ENCODE measurements around the gene IHH.
A peak's percentile ranks its signal among the peaks of the same experiment; 100 is the strongest.

The IHH gene

GRCh38 chr2:219073413-219074129 lies 12.8 kb upstream of the IHH start:
- DNase-seq: no peak

DNA sequence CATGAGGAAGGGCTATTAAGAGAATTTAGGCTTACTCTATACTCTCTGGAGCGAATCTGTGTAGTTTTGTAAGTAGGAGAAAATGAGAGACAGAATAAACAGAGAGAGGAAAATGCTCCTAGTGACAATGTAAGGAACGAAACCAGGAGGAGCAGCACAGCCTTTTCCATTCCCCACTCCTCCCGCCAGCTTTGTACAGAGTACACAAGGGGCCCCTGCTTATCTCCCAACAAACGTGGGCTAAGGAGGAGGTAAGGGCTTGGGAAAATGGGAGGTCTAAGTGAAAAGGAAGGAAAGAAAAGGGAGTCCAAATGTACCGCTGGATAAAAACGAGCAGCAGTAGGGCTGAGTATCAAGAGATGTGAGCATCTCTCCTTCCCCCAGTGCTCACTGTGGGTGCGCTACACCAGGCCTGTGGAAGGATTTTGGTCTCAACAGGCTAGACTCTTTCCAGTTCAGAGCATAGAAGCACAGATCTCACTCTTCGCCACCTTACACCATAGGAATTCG lies 12.1 kb upstream of the IHH start:
- DNase-seq: no peak

- no peak for DNase-seq
These were observed 10.6 kb upstream of the IHH start for GRCh38 chr2:219071131-219071816.

DNA sequence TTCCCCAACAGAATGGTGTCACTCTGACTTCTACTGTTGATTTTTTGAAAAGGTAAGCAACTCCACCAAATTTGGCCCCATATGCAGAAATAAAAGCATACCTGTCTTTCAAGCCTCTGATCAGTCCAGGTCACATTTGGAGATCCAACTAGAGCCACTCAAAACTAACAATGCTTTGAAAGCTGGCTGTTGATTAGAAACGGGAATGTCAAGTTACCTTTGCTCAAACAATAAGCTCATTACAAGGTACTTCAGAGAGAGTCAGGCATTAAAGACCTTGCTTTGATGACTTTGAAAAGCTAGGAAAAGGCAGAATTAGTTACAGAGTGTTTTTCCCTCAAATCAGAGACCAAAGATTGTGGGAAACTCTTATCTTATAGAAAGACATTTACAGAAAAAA lies 4.8 kb upstream of the IHH start:
- DNase-seq: no peak

DNA sequence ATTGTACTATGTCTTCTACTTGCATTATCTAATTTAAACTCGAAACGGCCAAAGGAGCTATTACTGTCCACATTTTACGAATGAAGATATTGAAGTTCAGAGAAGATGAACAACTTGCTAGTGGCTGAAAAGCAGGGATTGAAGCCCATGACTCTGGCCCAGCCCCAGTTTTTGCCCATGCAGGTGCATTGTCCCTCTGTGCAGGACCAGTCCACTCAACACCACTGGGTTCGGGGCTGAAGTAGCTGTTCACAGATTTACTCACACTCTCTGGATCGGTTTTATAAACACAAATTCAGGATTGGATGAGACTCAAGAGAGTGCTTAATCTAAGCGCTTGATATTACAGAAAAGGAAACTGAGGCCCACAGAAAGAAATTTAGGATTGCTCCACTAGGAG lies 1.4 kb upstream of the IHH start:
- DNase-seq: no peak

GRCh38 chr2:219059725-219060682 lies 717 bp downstream of the IHH start:
- no peak for DNase-seq

- no peak for DNase-seq
These were observed 1.4 kb downstream of the IHH start for GRCh38 chr2:219059375-219059724.

- DNase-seq: no peak
These were observed 2.0 kb downstream of the IHH start for GRCh38 chr2:219058541-219059374.

- DNase-seq: peak; percentile 79
These were observed 2.8 kb downstream of the IHH start for GRCh38 chr2:219057709-219058540.

- DNase-seq: no peak
These were observed 3.6 kb downstream of the IHH start for GRCh38 chr2:219056896-219057708.

DNA sequence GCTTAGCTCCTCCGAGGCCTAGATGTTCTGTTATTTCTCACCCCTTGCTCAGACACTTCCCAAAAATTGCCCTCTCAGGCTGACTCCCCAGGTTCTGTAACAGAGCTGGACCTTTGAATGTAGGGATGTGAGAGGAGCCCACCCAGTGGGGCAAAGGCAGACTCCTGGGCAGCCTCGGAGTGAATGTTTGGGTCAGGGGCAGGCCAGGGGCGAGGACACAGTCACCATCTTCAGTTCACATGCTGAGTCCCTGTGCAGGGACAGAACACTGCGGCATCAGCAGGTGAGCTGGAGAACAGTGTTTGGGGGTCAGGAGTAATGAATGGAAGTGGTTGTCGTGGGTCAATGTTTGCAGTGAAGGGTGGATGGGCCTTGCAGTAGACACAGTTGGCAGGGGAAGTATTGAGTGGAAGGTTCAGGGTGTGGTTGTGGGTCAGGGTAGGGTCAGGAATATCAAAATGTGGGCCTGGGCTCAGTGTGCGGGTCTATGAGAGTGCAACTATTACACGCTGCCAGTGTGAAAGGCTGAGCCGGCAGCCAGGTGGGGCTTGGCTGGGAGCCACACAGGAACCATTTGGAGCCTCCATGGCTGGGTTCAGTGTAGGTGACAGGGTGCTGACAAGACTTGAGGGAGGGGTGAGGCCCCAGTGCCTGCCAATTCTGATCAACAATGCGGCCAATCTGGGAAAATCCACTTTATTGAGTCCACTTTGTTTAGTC lies 4.4 kb downstream of the IHH start:
- DNase-seq: no peak

DNA sequence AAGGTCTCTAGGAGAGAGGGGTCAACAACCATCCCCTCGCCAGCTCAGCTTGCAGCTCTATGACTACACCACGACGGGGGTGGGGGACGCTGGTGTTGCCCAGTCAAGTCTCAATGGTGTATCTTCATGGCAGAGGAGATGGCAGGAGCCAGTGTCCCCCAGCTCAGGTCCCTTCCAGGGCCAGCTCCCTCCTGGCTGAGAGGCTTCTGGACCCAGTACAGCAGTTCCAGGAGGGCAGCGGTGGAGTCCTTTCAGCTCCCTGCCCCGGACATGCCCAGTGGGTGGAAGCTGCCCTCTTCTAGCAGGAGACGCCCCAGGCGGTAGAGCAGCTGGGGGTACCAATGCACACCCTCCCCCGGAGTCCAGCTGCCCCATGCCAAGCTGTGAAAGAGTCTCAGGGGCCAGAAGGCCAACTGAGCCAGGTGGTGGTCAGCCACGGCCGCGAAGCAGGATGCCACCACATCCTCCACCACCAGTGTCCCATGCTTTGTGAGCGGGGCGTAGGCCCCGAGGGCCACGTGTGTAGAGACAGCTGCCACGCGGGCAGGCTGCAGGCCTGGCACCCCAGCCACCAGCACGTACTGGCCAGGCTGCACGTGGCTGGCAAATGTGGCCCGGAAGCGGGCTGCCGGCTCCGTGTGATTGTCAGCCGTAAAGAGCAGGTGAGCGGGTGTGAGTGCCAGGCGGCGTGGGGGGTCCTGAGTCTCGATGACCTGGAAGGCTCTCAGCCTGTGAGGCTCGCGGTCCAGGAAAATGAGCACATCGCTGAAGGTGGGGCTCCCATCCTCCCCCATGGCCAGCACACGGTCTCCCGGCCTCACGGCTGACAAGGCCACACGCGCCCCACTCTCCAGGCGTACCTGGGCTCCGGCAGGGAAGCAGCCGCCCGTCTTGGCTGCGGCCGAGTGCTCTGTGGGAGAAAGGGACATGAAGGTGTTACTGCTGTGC lies 5.5 kb downstream of the IHH start:
- DNase-seq: no peak

GRCh38 chr2:219049282-219049681 lies 11.4 kb downstream of the IHH start:
- no peak for DNase-seq

- DNase-seq: peak; percentile 14
These were observed 14.7 kb downstream of the IHH start for GRCh38 chr2:219045937-219046550.

DNA sequence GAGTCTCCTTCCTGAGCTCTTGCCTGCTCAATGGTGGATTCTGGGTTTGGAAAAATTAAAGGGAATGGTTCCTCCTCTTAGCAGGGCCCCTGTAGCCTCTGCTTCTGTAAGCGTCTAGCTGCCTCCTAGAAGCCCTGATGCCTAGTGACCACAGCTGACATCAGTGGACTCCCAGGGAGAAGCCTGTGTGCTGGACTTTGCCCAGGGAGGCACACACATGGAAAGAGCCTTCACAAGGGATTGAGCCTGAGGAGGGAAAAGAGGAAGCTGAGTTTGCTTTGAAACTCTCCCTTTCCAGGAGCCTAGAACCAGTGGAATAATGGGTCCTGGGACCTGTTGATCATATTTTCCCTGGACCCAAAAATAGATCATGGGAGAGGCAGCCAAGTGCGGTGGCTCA lies 18.0 kb downstream of the IHH start:
- no peak for DNase-seq

DNA sequence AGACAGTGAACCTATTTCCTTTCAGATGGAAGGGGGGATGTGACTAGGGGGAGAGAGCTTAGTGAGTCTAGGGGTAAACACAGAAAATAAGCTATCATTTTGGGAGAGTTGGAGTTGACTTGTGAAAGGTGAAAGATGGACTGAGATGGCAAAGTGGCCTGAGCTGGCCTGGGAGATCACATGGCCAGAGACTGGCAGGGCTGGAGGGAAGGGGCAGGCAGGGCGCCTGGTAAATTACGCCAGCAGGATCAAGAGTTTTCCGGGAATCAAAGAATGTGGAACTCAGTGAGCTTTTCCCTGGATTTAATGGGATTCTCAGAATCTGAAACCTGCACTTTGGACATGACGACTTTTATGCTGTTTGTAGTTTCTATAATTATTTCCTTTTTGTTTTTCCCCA lies 18.6 kb downstream of the IHH start:
- no peak for DNase-seq

DNA sequence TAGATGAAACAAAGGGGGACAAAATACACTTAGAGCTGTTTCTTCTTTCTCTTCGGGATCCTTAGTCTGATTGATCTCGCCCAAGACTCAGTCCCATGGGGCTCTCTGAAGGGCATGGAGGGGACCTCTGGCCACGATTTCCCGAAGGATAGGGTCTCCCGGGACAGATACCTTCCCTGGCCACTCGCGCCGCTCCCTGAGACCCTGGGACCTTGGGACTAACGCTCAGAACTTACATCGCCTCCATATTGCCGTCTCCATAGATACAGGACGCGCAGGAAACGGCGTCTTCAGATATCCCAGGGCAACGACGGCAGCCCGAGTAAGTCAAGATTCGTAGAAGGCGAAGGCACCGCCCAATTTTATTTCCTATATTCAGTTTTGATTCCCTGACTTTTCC lies 19.5 kb downstream of the IHH start, which contains the start of gene CFAP65:
TSS of gene CFAP65 (minus strand) at position 265 of the 400 bp plus-strand sequence. CDS start 2,468 bp downstream, outside the sequence.
- peak; percentile 10 for DNase-seq

- no peak for DNase-seq
These were observed 22.1 kb downstream of the IHH start for GRCh38 chr2:219038600-219038999.

Data from CD4-positive, alpha-beta T cell treated with Interleukin-6 for 4 hours (primary cell).